Body of pancreas (tissue), 4 donors: ENCODE results near the gene HUNK. TPM values are rescaled to one million over a fixed set of nuclear protein-coding genes. Genes with fewer than 3 reads are reported as not detected.

Experiments used
- ATAC-seq: fragments of 150-250 bp; one replicate; pipeline ENCODE4 v1.9.1; 2016
- DNase-seq, 4 donors: peaks; one replicate each; pipeline ENCODE4 v3.0.0-alpha.2; 2019
- H3K27ac ChIP-seq, 4 donors: fragments of 200-600 bp; sonication (generic); 1 replicate in 3 of 4; 2 replicates in 1 of 4; pipeline versions ENCODE4 v1.5.1 to v1.6.1; 2016 to 2019; ENCODE audit warnings: mild to moderate bottlenecking in 1 of 4, mixed read lengths in 1 of 4, moderate library complexity in 1 of 4
- H3K27me3 ChIP-seq, 2 donors: fragments of 200-600 bp; sonication (generic); one replicate each; pipeline ENCODE4 v1.6.0; 2016; ENCODE audit warnings: mild to moderate bottlenecking in 1 of 2
- H3K36me3 ChIP-seq, 2 donors: fragments of 200-600 bp; sonication (generic); replicated peaks in 1 of 2; 2 replicates each; pipeline ENCODE4 v1.5.1; 2016; ENCODE audit warnings: low read depth in 2 of 2; ENCODE audit not compliant: insufficient read depth in 1 of 2
- H3K4me1 ChIP-seq: fragments of 200-600 bp; sonication (generic); one replicate; pipeline ENCODE4 v1.6.0; 2016
- H3K4me3 ChIP-seq, 2 donors: fragments of 200-600 bp; sonication (generic); 1 replicate in 1 of 2; 2 replicates in 1 of 2; pipeline ENCODE4 v1.5.1; 2016 to 2019
- H3K9me3 ChIP-seq, 3 donors: fragments of 200-600 bp; sonication (generic); 1 replicate in 2 of 3; 2 replicates in 1 of 3; pipeline ENCODE4 v1.5.1; 2016
- CTCF ChIP-seq, 7 experiments: fragments of 450-650 bp in 4 of 7; fragments of 200-600 bp in 3 of 7; sonication (generic) in 3 of 7; IDR thresholded peaks; one replicate each; pipeline ENCODE4 v1.5.1; 2016 to 2019; ENCODE audit warnings: antibody characterized with exemption in 7 of 7
- POLR2A ChIP-seq, 3 donors: fragments of 450-650 bp; IDR thresholded peaks; one replicate each; pipeline ENCODE4 v1.6.1; 2016; ENCODE audit warnings: antibody characterized with exemption in 3 of 3, mild to moderate bottlenecking in 2 of 3
- WGBS, 2 donors: methylation state at CpG; one replicate each; pipeline ENCODE4 v1.1.5; 2017; 5-methylcytosine and 5-hydroxymethylcytosine counted together
- intact Hi-C: fragments of 100-400 bp; cut with DNase I; formaldehyde crosslinking; loops from one replicate; pipeline ENCODE4 v1.15.1; 2023
- total RNA-seq, 2 donors: library from RNA; depleted of rRNA; stranded (reverse); fragments of >200 nt; gene quantifications; one replicate each; pipeline ENCODE4 v1.1.0, GENCODE V29; 2016

The HUNK gene
- total RNA-seq, 2 donors from 2014 or later: 6.7 to 9.2 TPM

- Histone ChIP-seq H3K9me3 (no peaks in the 10 kb centered on the region), H3K4me3 (no peak overlapping the region), H3K27ac (no peak overlapping the region), H3K4me1 (no peaks in the 10 kb centered on the region), H3K36me3 (no peaks in the 10 kb centered on the region), H3K27me3 (no peaks in the 10 kb centered on the region)
- intact Hi-C loops: no loop called here
- 82 to 100% methylated on average over 1 of the region's 1 CpG for WGBS, 2 donors
- ATAC-seq: no peak
- no peak for TF ChIP-seq POLR2A (IDR thresholded peaks at IDR 0.05)
- no peak for TF ChIP-seq CTCF (IDR thresholded peaks at IDR 0.05)
- no peak for DNase-seq
These were observed 26.1 kb upstream of the HUNK start for GRCh38 chr21:31846690-31847089.

- no peaks in the 10 kb centered on the region for H3K9me3 ChIP-seq
- ATAC-seq (no peak), DNase-seq (no peak)
- H3K27ac ChIP-seq: no peak overlapping the region
- WGBS, 2 donors: 78 to 81% methylated on average over 3 of the region's 3 CpGs
- no peak for TF ChIP-seq CTCF (IDR thresholded peaks at IDR 0.05)
- no peak for TF ChIP-seq POLR2A (IDR thresholded peaks at IDR 0.05)
- no peak overlapping the region for H3K4me3 ChIP-seq
- intact Hi-C loops: no loop called here
- H3K27me3 ChIP-seq: no peaks in the 10 kb centered on the region
- H3K36me3 ChIP-seq: no peaks in the 10 kb centered on the region
- H3K4me1 ChIP-seq: no peaks in the 10 kb centered on the region
These were observed 25.1 kb upstream of the HUNK start for GRCh38 chr21:31847761-31848160.

- ATAC-seq: no peak
- Histone ChIP-seq H3K27ac (no peak overlapping the region), H3K27me3 (no peaks in the 10 kb centered on the region), H3K36me3 (no peaks in the 10 kb centered on the region), H3K9me3 (no peaks in the 10 kb centered on the region), H3K4me1 (no peaks in the 10 kb centered on the region), H3K4me3 (no peak overlapping the region)
- WGBS, 2 donors: 77 to 86% methylated on average over 4 of the region's 4 CpGs
- DNase-seq: no peak
- intact Hi-C loops: no loop called here
- TF ChIP-seq POLR2A (IDR thresholded peaks at IDR 0.05) (no peak), CTCF (IDR thresholded peaks at IDR 0.05) (no peak)
These were observed 24.4 kb upstream of the HUNK start for GRCh38 chr21:31848326-31848985.

DNA sequence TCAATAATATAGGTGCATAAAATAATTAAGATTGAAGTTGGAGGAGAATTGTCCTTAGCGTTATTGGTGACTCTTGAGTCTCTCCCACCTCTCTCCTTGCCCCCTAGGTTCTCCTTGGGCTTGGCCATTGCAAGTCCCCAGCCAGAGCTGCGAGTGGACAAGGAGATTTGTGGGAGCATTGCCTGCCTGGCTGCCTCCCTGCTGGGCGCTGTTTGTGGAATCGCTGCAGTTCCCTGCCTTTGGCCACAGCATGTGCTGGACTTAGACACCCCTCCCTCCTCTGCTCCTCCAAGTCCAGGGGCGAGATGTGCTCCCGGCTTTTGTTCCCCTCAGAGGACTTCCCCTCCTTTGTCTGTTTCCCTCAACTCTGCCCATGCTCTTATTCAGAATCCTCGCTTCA lies 21.9 kb upstream of the HUNK start:
- no peak overlapping the region for H3K4me3 ChIP-seq
- WGBS, 2 donors: 76 to 77% methylated on average over 7 of the region's 7 CpGs
- ATAC-seq (no peak), DNase-seq (no peak)
- no peaks in the 10 kb centered on the region for H3K9me3 ChIP-seq
- no peak overlapping the region for H3K27ac ChIP-seq
- no peaks in the 10 kb centered on the region for H3K4me1 ChIP-seq
- intact Hi-C loops: no loop called here
- H3K36me3 ChIP-seq: no peaks in the 10 kb centered on the region
- no peak for TF ChIP-seq POLR2A (IDR thresholded peaks at IDR 0.05)
- no peak for TF ChIP-seq CTCF (IDR thresholded peaks at IDR 0.05)
- no peaks in the 10 kb centered on the region for H3K27me3 ChIP-seq

DNA sequence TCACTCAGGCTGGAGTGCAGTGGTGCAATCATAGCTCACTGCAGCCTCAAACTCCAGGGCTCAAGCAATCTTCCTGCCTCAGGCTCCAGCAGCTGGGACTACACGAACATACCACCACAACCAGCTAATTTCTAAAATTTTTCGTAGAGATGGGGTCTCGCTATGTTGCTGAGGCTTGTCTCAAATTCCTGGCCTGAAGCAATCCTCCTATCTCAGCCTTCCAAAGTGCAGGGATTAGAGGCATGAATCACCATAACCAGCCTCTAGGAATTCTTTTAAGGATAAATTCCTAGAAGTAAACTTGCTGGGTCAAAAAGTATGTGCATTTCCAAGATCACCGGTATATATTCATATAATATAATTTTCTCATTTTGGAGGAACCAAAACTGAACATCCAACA lies 17.6 kb upstream of the HUNK start:
- Histone ChIP-seq H3K9me3 (no peaks in the 10 kb centered on the region), H3K4me1 (no peaks in the 10 kb centered on the region), H3K4me3 (no peak overlapping the region), H3K27me3 (no peaks in the 10 kb centered on the region), H3K36me3 (no peaks in the 10 kb centered on the region), H3K27ac (no peak overlapping the region)
- DNase-seq: no peak
- no peak for TF ChIP-seq CTCF (IDR thresholded peaks at IDR 0.05)
- no peak for ATAC-seq
- intact Hi-C loops: no loop called here
- 69 to 76% methylated on average over 4 of the region's 4 CpGs for WGBS, 2 donors
